ENCODE data around the gene GRID2IP.

Gene GRID2IP

GRCh38 chr7:6447581-6448199 lies 103.6 kb downstream of the GRID2IP start, which contains the start of gene DAGLB:
Gene DAGLB, minus strand, starts transcription at chr7:6447954. Its CDS starts 112 bp downstream, at chr7:6447842.
- DNase-seq (ENCODE audit: low read depth) = peak; percentile 95
